ENCODE measurements around the gene GPC6.

DNA sequence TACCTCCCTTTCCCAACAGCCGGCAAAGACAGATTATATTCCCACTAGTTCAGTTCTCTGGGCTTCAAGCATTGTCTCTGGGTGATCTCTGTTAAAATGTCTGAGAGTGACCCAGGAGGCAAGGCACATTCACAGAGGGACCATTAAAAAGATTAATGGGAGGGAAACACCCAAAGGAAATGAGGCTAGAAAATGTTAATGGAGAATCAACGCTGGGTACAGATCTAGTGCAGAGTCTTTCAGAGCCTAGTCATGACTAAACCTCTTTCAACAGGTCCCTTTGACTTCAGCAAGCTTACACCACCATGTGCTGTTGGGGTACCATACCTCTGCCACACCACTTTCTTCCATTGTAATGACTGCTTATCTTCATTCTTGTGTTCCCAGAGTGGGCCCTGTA is 894.3 kb downstream of the GPC6 start:
- TF ChIP-seq EZH2 (IDR thresholded peaks at IDR 0.05; ENCODE audit: insufficient read depth, poor library complexity, severe bottlenecking) (no peak), EZH2phosphoT487 (IDR thresholded peaks at IDR 0.05; ENCODE audit: insufficient read depth, low read depth) (no peak)

Data from GM23248 (cell line).